ENCODE results near the gene LHX8.

GRCh38 chr1:75170981-75171380, 36.8 kb downstream of the LHX8 start:
- TF ChIP-seq POLR2A (IDR thresholded peaks at IDR 0.05) (no peak), CTCF (IDR thresholded peaks at IDR 0.05) (no peak)

Measured in adrenal gland (tissue), 5 donors.